B cell (primary cell): Measurements from ENCODE around the gene STYK1. TPM values are rescaled to one million over a fixed set of nuclear protein-coding genes. Genes with fewer than 3 reads are reported as not detected.

ENCODE experiments used
- ATAC-seq: fragments of 200-7000 bp; cut with Tn5 transposase; one replicate; pipeline ENCODE4 v1.10.0; 2021; ENCODE audit warnings: low read depth, mild to moderate bottlenecking, moderate number of reproducible peaks, moderate library complexity
- CTCF ChIA-PET: fragments of 350-600 bp; sonication (Branson Sonifier 250); formaldehyde crosslinking; loops from one replicate; lab custom pipeline; 2021; ENCODE audit warnings: antibody characterized with exemption, inconsistent platforms; lab: Charles Lee
- POLR2A ChIA-PET: fragments of 350-600 bp; sonication (Branson Sonifier 250); formaldehyde crosslinking; loops from one replicate; lab custom pipeline; 2021; ENCODE audit warnings: antibody characterized with exemption; lab: Charles Lee
- DNase-seq: peaks from one replicate; pipeline ENCODE4 v3.0.0; 2013
- H2AFZ ChIP-seq: 2 replicates; pipeline ENCODE4 v1.6.1; 2012; ENCODE audit warnings: mild to moderate bottlenecking, low read depth, low read length; ENCODE audit not compliant: insufficient read depth, poor library complexity, severe bottlenecking
- H3K27ac ChIP-seq, 2 donors: 1 replicate in 1 of 2; 2 replicates in 1 of 2; pipeline ENCODE4 v1.5.1; 2012 to 2013; ENCODE audit warnings: low read length in 2 of 2, mild to moderate bottlenecking in 2 of 2, moderate library complexity in 1 of 2
- H3K27me3 ChIP-seq, 4 experiments: fragments of 200-600 bp in 1 of 4; sonication (generic) in 1 of 4; replicated peaks in 1 of 4; 1 replicate in 2 of 4; 2 replicates in 2 of 4; pipeline versions ENCODE4 v1.6.1 to v1.7.0; 2013 to 2016; ENCODE audit warnings: low read length in 3 of 4, mild to moderate bottlenecking in 2 of 4, mixed read lengths in 1 of 4, moderate library complexity in 1 of 4; ENCODE audit not compliant: insufficient read depth in 4 of 4, control insufficient read depth in 3 of 4; ENCODE audit errors: control extremely low read depth in 1 of 4
- H3K36me3 ChIP-seq, 2 experiments: replicated peaks in 1 of 2; 1 replicate in 1 of 2; 2 replicates in 1 of 2; pipeline versions ENCODE4 v1.6.1 to v1.7.1; 2013; ENCODE audit warnings: low read length in 1 of 2; ENCODE audit not compliant: insufficient read depth in 2 of 2, control insufficient read depth in 1 of 2; ENCODE audit errors: control extremely low read depth in 1 of 2, extremely low read depth in 1 of 2
- H3K4me1 ChIP-seq, 2 donors: fragments of 200-600 bp in 1 of 2; sonication (generic) in 1 of 2; 1 replicate in 1 of 2; 2 replicates in 1 of 2; pipeline versions ENCODE4 v1.5.1 to v1.6.1; 2013 to 2017; ENCODE audit warnings: low read length in 2 of 2; ENCODE audit not compliant: control insufficient read depth in 2 of 2, insufficient read depth in 2 of 2
- H3K4me2 ChIP-seq: replicated peaks from 2 replicates; pipeline ENCODE3; 2012; ENCODE audit warnings: mild to moderate bottlenecking, low read depth, low read length; ENCODE audit not compliant: poor library complexity, severe bottlenecking
- H3K4me3 ChIP-seq, 5 experiments: fragments of 200-600 bp in 1 of 5; sonication (generic) in 1 of 5; 1 replicate in 3 of 5; 2 replicates in 2 of 5; pipeline versions ENCODE4 v1.5.1 to v1.7.0; 2011 to 2016; ENCODE audit warnings: low read length in 4 of 5, mild to moderate bottlenecking in 4 of 5, low read depth in 2 of 5, control low read depth in 1 of 5, moderate library complexity in 1 of 5; ENCODE audit not compliant: insufficient read depth in 1 of 5; ENCODE audit errors: control extremely low read depth in 1 of 5, extremely low read depth in 1 of 5
- H3K79me2 ChIP-seq: fragments of 200-600 bp; sonication (generic); one replicate; pipeline ENCODE4 v1.6.0; 2016; ENCODE audit warnings: low read length; ENCODE audit not compliant: control insufficient read depth, insufficient read depth
- H3K9ac ChIP-seq: fragments of 200-600 bp; sonication (generic); 2 replicates; pipeline ENCODE4 v1.6.1; 2017; ENCODE audit warnings: mild to moderate bottlenecking, low read length, moderate library complexity
- H3K9me3 ChIP-seq, 3 donors: one replicate each; pipeline versions ENCODE4 v1.6.1 to v1.7.1; 2013; ENCODE audit warnings: low read length in 2 of 3; ENCODE audit not compliant: control insufficient read depth in 2 of 3, insufficient read depth in 1 of 3; ENCODE audit errors: control extremely low read depth in 1 of 3
- H4K20me1 ChIP-seq: 2 replicates; pipeline ENCODE4 v1.6.0; 2012; ENCODE audit warnings: mild to moderate bottlenecking, low read length; ENCODE audit not compliant: insufficient read depth, control insufficient read depth, poor library complexity, severe bottlenecking
- H3K27ac Mint-ChIP-seq: one replicate; pipeline ENCODE4 v1.8.0; 2021; ENCODE audit warnings: mixed read lengths
- H3K27me3 Mint-ChIP-seq: one replicate; pipeline ENCODE4 v1.8.0; 2021; ENCODE audit warnings: mixed read lengths
- H3K4me1 Mint-ChIP-seq: one replicate; pipeline ENCODE4 v1.8.0; 2021; ENCODE audit warnings: mixed read lengths
- H3K4me3 Mint-ChIP-seq: one replicate; pipeline ENCODE4 v1.8.0; 2021; ENCODE audit warnings: mixed read lengths
- H3K9me3 Mint-ChIP-seq: one replicate; pipeline ENCODE4 v1.8.0; 2022; ENCODE audit warnings: mixed read lengths; ENCODE audit not compliant: insufficient read depth
- EZH2 ChIP-seq: IDR thresholded peaks from 2 replicates; pipeline ENCODE4 v1.6.1; 2012; ENCODE audit warnings: borderline replicate concordance, low read depth, mild to moderate bottlenecking, moderate library complexity, low read length; ENCODE audit not compliant: insufficient read depth, poor library complexity, severe bottlenecking
- WGBS: methylation state at CpG from one replicate; pipeline ENCODE4 v1.1.5; 2013; ENCODE audit warnings: missing lambda C conversion rate; ENCODE audit not compliant: insufficient coverage; 5-methylcytosine and 5-hydroxymethylcytosine counted together
- intact Hi-C: fragments of 100-400 bp; cut with micrococcal nuclease; formaldehyde crosslinking; loops from one replicate; pipeline ENCODE4 v1.10.0; 2022
- polyA plus RNA-seq: library from polyadenylated mRNA; depleted of rRNA; stranded (reverse); fragments of >200 nt; gene quantifications from 2 replicates; pipeline ENCODE4 v1.2.3, GENCODE V29; 2012
- total RNA-seq, 2 donors: library from RNA; stranded (reverse); fragments of 120-200 nt in 1 of 2; gene quantifications; 1 replicate in 1 of 2; 2 replicates in 1 of 2; pipeline versions ENCODE4 v1.2.3 to v1.2.4, GENCODE V29; 2013 to 2022
- TF ChIP-seq, protein P1 (sequence below): fragments of 200-600 bp; IDR thresholded peaks from one replicate; pipeline ENCODE4 v1.8.0; 2022; ENCODE audit warnings: antibody characterized with exemption, mild to moderate bottlenecking

Gene STYK1
- total and polyA plus RNA-seq, 2 donors (not counting 1 experiment from before 2014, with no cell fraction given): not detected

DNA sequence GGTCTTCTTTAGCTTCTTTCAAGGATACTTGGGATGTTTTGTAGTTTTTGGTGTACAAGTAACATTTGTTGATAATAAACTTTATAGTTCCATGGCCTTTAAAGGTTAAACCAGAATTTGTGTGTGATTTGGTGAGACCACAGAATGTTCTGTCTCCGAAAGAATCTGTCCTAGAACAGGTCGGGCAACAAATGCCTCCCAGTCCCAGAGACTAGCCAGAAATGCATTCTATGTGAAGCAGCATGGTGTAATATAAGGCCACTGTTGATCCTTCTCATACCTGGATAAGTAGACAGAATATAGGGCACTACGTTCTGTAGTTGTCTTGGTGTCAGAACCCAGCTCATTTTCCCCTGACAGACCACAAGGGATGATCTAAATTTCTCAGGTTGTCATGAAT, 10.0 kb downstream of the STYK1 start:
- Histone ChIP-seq H3K4me3 (no peak overlapping the region), H3K36me3 (no peaks in the 10 kb centered on the region), H2AFZ (no peak overlapping the region), H3K27me3 (peaks cover 0 to 4% (median 0%) of the 10 kb centered on the region in 4 experiments), H3K9ac (no peak overlapping the region), H3K27ac (no peak overlapping the region), H3K4me2 (no peak overlapping the region), H4K20me1 (no peaks in the 10 kb centered on the region), H3K4me1 (peaks cover 0 to 3% of the 10 kb centered on the region in 2 donors), H3K79me2 (no peaks in the 10 kb centered on the region), H3K9me3 (no peaks in the 10 kb centered on the region)
- Mint-ChIP-seq H3K4me1 (peaks cover 8% of the 10 kb centered on the region), H3K27ac (no peak overlapping the region), H3K4me3 (no peak overlapping the region), H3K27me3 (peaks cover 26% of the 10 kb centered on the region), H3K9me3 (no peaks in the 10 kb centered on the region)
- intact Hi-C loops: no loop called here
- TF ChIP-seq, protein P1, sequence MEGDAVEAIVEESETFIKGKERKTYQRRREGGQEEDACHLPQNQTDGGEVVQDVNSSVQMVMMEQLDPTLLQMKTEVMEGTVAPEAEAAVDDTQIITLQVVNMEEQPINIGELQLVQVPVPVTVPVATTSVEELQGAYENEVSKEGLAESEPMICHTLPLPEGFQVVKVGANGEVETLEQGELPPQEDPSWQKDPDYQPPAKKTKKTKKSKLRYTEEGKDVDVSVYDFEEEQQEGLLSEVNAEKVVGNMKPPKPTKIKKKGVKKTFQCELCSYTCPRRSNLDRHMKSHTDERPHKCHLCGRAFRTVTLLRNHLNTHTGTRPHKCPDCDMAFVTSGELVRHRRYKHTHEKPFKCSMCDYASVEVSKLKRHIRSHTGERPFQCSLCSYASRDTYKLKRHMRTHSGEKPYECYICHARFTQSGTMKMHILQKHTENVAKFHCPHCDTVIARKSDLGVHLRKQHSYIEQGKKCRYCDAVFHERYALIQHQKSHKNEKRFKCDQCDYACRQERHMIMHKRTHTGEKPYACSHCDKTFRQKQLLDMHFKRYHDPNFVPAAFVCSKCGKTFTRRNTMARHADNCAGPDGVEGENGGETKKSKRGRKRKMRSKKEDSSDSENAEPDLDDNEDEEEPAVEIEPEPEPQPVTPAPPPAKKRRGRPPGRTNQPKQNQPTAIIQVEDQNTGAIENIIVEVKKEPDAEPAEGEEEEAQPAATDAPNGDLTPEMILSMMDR: no peak
- no peak for ATAC-seq
- ChIA-PET POLR2A (no interaction called here), CTCF (no interaction called here)
- DNase-seq: no peak
- 87% methylated on average over 3 of the region's 3 CpGs for WGBS

DNA sequence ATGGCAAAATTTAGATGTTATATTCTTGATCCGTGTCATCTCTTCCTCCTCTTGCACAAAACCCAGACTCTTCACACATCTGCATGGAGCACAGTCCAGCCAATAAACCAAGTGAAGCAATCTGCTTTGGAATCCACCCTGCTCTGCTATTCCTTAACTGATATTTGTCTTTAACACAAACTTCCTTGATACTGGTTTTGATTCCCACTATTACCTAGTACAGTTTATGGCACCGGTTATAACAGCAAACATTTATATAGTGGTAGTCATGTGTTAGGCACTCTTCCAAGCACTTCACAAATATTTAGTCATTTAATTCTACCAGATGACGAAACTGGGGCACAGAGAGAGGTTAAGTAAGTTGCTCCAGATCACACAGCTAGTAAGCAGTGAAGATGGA, 12.5 kb downstream of the STYK1 start:
- 100% methylated on average over 1 of the region's 3 CpGs for WGBS
- no peak overlapping the region for H3K27ac Mint-ChIP-seq

More for the DNA sequence above, 12.5 kb downstream of the STYK1 start:
- no peaks in the 10 kb centered on the region for H3K9me3 ChIP-seq
- H3K4me2 ChIP-seq: no peak overlapping the region
- H3K4me3 ChIP-seq: no peak overlapping the region
- Mint-ChIP-seq H3K9me3 (peaks cover 2% of the 10 kb centered on the region), H3K4me3 (no peak overlapping the region), H3K27me3 (peaks cover 18% of the 10 kb centered on the region), H3K4me1 (no peaks in the 10 kb centered on the region)
- no peak overlapping the region for H3K27ac ChIP-seq
- CTCF ChIA-PET: no interaction called here
- no peak overlapping the region for H2AFZ ChIP-seq
- TF ChIP-seq, protein P1: no peak
- TF ChIP-seq EZH2: no peak
- H3K4me1 ChIP-seq: no peaks in the 10 kb centered on the region
- no peak overlapping the region for H3K9ac ChIP-seq
- no peak for ATAC-seq
- H4K20me1 ChIP-seq: no peaks in the 10 kb centered on the region
- DNase-seq: no peak
- H3K79me2 ChIP-seq: no peaks in the 10 kb centered on the region
- intact Hi-C loops: no loop called here
- POLR2A ChIA-PET: no interaction called here
- H3K36me3 ChIP-seq: no peaks in the 10 kb centered on the region
- no peaks in the 10 kb centered on the region for H3K27me3 ChIP-seq
